K562 (cell line): Measurements from ENCODE around the gene DNAJB12. TPM values are rescaled to one million over a fixed set of nuclear protein-coding genes. Genes with fewer than 3 reads are reported as not detected.

Experiments
- ARID2 ChIP-seq: fragments of 450-650 bp; IDR thresholded peaks from 2 replicates; pipeline ENCODE4 v1.6.1; 2017; ENCODE audit warnings: antibody characterized with exemption, mild to moderate bottlenecking
- BCLAF1 ChIP-seq, 2 experiments: fragments of 450-650 bp in 1 of 2; IDR thresholded peaks; 2 replicates each; pipeline ENCODE4 v1.6.1; 2011 to 2017; ENCODE audit warnings: low read depth in 2 of 2, antibody characterized with exemption in 1 of 2, borderline replicate concordance in 1 of 2, low read length in 1 of 2, mild to moderate bottlenecking in 1 of 2, mixed read lengths in 1 of 2; ENCODE audit not compliant: control insufficient read depth in 1 of 2
- CAMTA2 ChIP-seq: fragments of 250-450 bp; sonication (Bioruptor Pico); conservative IDR thresholded peaks from 2 replicates; pipeline ENCODE4 v1.5.1; 2022
- CREB3L1 ChIP-seq: fragments of 450-650 bp; IDR thresholded peaks from 2 replicates; pipeline ENCODE4 v1.6.1; 2014; ENCODE audit warnings: low read depth, mild to moderate bottlenecking, moderate library complexity, borderline replicate concordance
- E2F1 ChIP-seq: sonication (generic); formaldehyde crosslinking; IDR thresholded peaks from 2 replicates; pipeline ENCODE4 v1.8.1; 2023; ENCODE audit warnings: mild to moderate bottlenecking, missing genetic modification reagents, moderate library complexity
- HSF4 ChIP-seq: fragments of 250-450 bp; sonication (Bioruptor Pico); IDR thresholded peaks from 2 replicates; pipeline ENCODE4 v2.1.2; 2022; ENCODE audit warnings: mild to moderate bottlenecking, moderate library complexity, borderline replicate concordance
- NCOA4 ChIP-seq: fragments of 450-650 bp; IDR thresholded peaks from 2 replicates; pipeline ENCODE4 v1.6.1; 2018; ENCODE audit warnings: mild to moderate bottlenecking; ENCODE audit not compliant: partially characterized antibody
- NFYB ChIP-seq: IDR thresholded peaks from 2 replicates; pipeline ENCODE4 v1.6.1; 2011; ENCODE audit warnings: mild to moderate bottlenecking, moderate library complexity; ENCODE audit not compliant: insufficient read length; ENCODE audit errors: extremely low read depth
- RBM17 ChIP-seq: fragments of 200-400 bp; formaldehyde crosslinking; IDR thresholded peaks from 2 replicates; pipeline ENCODE4 v1.6.1; 2017; ENCODE audit warnings: low read depth, mild to moderate bottlenecking, low read length, borderline replicate concordance
- SIRT6 ChIP-seq: IDR thresholded peaks from one replicate; pipeline ENCODE4 v1.6.1; 2012; ENCODE audit warnings: low read depth, mild to moderate bottlenecking, control low read depth, inconsistent platforms, low read length, moderate library complexity
- SNIP1 ChIP-seq: fragments of 450-650 bp; IDR thresholded peaks from 2 replicates; pipeline ENCODE4 v1.7.1; 2017; ENCODE audit warnings: low read depth, mild to moderate bottlenecking
- SRSF7 ChIP-seq: fragments of 200-400 bp; formaldehyde crosslinking; optimal IDR thresholded peaks from 2 replicates; pipeline ENCODE3; 2017; ENCODE audit warnings: mild to moderate bottlenecking, low read depth, low read length
- STAT5A ChIP-seq: IDR thresholded peaks from 2 replicates; pipeline ENCODE4 v1.6.1; 2012; ENCODE audit warnings: low read length, inconsistent platforms, borderline replicate concordance
- ZBTB9 ChIP-seq: fragments of 450-650 bp; formaldehyde crosslinking; IDR thresholded peaks from 2 replicates; pipeline ENCODE4 v1.4.0; 2020; ENCODE audit warnings: mild to moderate bottlenecking, moderate library complexity
- ZMIZ1 ChIP-seq, 2 experiments: fragments of 150-350 bp in 1 of 2; IDR thresholded peaks; 2 replicates each; pipeline ENCODE4 v1.6.1; 2012 to 2016; ENCODE audit warnings: low read depth in 2 of 2, low read length in 2 of 2, mild to moderate bottlenecking in 1 of 2, moderate library complexity in 1 of 2
- polyA plus RNA-seq, 8 experiments: library from polyadenylated mRNA; depleted of rRNA in 4 of 8; stranded (reverse) in 5 of 8; unstranded in 3 of 8; fragments of >200 nt; fragmentation: Nextera tagmentation in 2 of 8; fragmentation: Illumina TruSeq in 1 of 8; extraction: Ambion mirVana in 2 of 8; extraction: Trizol in 1 of 8; gene quantifications; 2 replicates each; pipeline versions ENCODE4 v1.2.1 to v1.2.3, GENCODE V29; 2011 to 2014; ENCODE audit warnings: inconsistent platforms in 1 of 8, missing spikeins in 1 of 8
- total RNA-seq, 7 experiments: library from RNA; depleted of rRNA in 6 of 7; stranded (reverse); fragments of >200 nt in 6 of 7; fragmentation: Illumina TruSeq in 2 of 7; extraction: Trizol in 2 of 7; gene quantifications; 2 replicates each; pipeline versions ENCODE4 v1.2.1 to v1.2.3, GENCODE V29; 2011 to 2021; ENCODE audit warnings: low replicate concordance in 1 of 7

DNAJB12 gene
- total and polyA plus RNA-seq, 9 of the 15 experiments (the other 6 are each of a cell fraction or from before 2014, with no cell fraction given), result 3.5 to 31.5 (median 20.3) TPM

- no peak for TF ChIP-seq CAMTA2
- no peak for TF ChIP-seq BCLAF1 (IDR thresholded peaks at IDR 0.05; ENCODE audit: borderline replicate concordance in 1 of 2, control insufficient read depth in 1 of 2, low read depth in 2 of 2, low read length in 1 of 2)
- no peak for TF ChIP-seq CREB3L1
- TF ChIP-seq RBM17, result no peak
- TF ChIP-seq NFYB, result peak; percentile 88
- TF ChIP-seq STAT5A, result no peak
- no peak for TF ChIP-seq E2F1 (CRISPR knock-in tag)
- TF ChIP-seq SRSF7, result no peak
- TF ChIP-seq SNIP1, result no peak
- TF ChIP-seq HSF4 (CRISPR knock-in tag), result peak; percentile 93
- TF ChIP-seq SIRT6, result no peak
- no peak for TF ChIP-seq NCOA4
- no peak for TF ChIP-seq ARID2
- peak; percentile 85 for TF ChIP-seq ZBTB9 (CRISPR knock-in tag)
- peak in 1 of 2 experiments; percentile 44; a peak in 1 of 4 replicates for TF ChIP-seq ZMIZ1 (IDR thresholded peaks at IDR 0.05; ENCODE audit: low read depth in 2 of 2, low read length in 2 of 2)
These were observed 56.7 kb downstream of the DNAJB12 start (continued) for GRCh38 chr10:72297805-72298591.
